ENCODE data around the gene ARHGAP36. TPM values are rescaled to one million over a fixed set of nuclear protein-coding genes. Genes with fewer than 3 reads are reported as not detected.

The ARHGAP36 gene, protein sequence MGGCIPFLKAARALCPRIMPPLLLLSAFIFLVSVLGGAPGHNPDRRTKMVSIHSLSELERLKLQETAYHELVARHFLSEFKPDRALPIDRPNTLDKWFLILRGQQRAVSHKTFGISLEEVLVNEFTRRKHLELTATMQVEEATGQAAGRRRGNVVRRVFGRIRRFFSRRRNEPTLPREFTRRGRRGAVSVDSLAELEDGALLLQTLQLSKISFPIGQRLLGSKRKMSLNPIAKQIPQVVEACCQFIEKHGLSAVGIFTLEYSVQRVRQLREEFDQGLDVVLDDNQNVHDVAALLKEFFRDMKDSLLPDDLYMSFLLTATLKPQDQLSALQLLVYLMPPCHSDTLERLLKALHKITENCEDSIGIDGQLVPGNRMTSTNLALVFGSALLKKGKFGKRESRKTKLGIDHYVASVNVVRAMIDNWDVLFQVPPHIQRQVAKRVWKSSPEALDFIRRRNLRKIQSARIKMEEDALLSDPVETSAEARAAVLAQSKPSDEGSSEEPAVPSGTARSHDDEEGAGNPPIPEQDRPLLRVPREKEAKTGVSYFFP
- total RNA-seq = not detected in 2 replicates

DNA sequence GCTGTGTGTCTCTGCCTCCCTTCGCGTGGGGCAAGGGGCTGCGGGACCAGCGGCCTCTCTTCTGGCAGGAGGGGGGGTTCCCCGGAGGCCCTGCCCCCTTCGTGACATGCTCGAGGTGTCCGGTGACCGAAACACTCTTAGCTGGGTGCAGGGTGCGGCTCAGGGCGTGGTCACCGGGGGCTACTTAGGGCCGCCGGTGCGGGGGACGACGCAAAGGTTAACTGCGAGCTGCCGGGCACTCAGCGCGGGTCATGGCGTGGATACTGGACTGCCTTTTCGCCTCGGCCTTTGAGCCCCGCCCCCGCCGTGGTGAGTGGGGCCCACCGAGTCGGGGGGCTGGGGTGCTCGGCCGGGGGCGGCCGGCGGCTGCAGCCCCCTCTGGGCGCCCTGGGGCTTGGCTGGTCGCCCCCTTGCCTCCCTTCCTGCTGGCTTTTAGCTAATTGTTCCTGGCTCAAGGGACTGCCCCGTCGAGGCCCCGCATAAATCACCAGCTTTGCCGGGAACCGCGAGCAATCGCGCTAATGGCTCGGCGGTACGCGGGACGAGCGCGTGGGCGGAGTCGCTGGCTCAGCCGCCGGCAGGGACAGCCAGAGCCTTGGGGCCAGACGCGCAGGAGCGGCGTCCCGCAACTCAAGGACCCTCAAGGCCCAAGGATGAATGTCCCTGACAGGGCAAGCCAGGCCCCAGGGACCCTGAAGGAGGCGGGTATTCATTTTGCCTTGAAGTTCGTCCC is at the start of gene ARHGAP36:
Gene ARHGAP36, plus strand, starts transcription at position 211 of the 733 bp plus-strand sequence. CDS start 23,320 bp downstream, outside the sequence.

Other genes starting within 250 kb of the ARHGAP36 start
- gene ENOX2, start 155.1 kb upstream of the ARHGAP36 start, total RNA-seq = 8.0 and 8.3 TPM in 2 replicates
- gene IGSF1, start 231.0 kb downstream of the ARHGAP36 start, total RNA-seq = not detected in 2 replicates